ENCODE measurements around the gene LRIT1. TPM values are rescaled to one million over a fixed set of nuclear protein-coding genes. Genes with fewer than 3 reads are reported as not detected.

The LRIT1 gene
- total RNA-seq, 1 donor from 2014 or later: not detected

- Histone ChIP-seq H3K9me3 (ENCODE audit: insufficient read depth, low read depth, low read length) (no peaks in the 10 kb centered on the region), H3K9ac (ENCODE audit: low read length) (no peak within 1 kb of the TSS), H3K79me2 (ENCODE audit: insufficient read depth, low read length) (no peaks in the 10 kb centered on the region), H3K4me2 (ENCODE audit: low read length) (no peak within 1 kb of the TSS), H4K20me1 (ENCODE audit: insufficient read depth, low read length) (no peaks in the 10 kb centered on the region), H3K4me1 (ENCODE audit: insufficient read depth, low read length) (no peaks in the 10 kb centered on the region), H3K36me3 (ENCODE audit: insufficient read depth, low read length) (no peaks in the 10 kb centered on the region), H3K4me3 (ENCODE audit: insufficient read depth, low read depth, low read length) (no peak within 1 kb of the TSS), H3K27me3 (ENCODE audit: insufficient read depth, low read length) (peaks cover 13% of the 10 kb centered on the region), H2AFZ (ENCODE audit: low read depth, low read length) (no peak within 1 kb of the TSS), H3K27ac (ENCODE audit: low read depth, low read length) (no peak within 1 kb of the TSS)
- Mint-ChIP-seq H3K27me3 (ENCODE audit: low read depth, unreplicated experiment) (peaks cover 18% of the 10 kb centered on the region), H3K36me3 (ENCODE audit: low read depth, unreplicated experiment) (no peaks in the 10 kb centered on the region), H3K4me3 (ENCODE audit: unreplicated experiment) (no peak within 1 kb of the TSS), H3K9me3 (ENCODE audit: unreplicated experiment) (peaks cover 2% of the 10 kb centered on the region), H3K4me1 (ENCODE audit: low read depth, unreplicated experiment) (no peaks in the 10 kb centered on the region), H3K27ac (ENCODE audit: unreplicated experiment) (no peak within 1 kb of the TSS)
- no peak for FAIRE-seq
- no peak for DNase-seq (ENCODE audit: low read depth)
- TF ChIP-seq EZH2 (IDR thresholded peaks at IDR 0.05; ENCODE audit: insufficient read depth, low read length): no peak
- TF ChIP-seq, protein P1, sequence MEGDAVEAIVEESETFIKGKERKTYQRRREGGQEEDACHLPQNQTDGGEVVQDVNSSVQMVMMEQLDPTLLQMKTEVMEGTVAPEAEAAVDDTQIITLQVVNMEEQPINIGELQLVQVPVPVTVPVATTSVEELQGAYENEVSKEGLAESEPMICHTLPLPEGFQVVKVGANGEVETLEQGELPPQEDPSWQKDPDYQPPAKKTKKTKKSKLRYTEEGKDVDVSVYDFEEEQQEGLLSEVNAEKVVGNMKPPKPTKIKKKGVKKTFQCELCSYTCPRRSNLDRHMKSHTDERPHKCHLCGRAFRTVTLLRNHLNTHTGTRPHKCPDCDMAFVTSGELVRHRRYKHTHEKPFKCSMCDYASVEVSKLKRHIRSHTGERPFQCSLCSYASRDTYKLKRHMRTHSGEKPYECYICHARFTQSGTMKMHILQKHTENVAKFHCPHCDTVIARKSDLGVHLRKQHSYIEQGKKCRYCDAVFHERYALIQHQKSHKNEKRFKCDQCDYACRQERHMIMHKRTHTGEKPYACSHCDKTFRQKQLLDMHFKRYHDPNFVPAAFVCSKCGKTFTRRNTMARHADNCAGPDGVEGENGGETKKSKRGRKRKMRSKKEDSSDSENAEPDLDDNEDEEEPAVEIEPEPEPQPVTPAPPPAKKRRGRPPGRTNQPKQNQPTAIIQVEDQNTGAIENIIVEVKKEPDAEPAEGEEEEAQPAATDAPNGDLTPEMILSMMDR (IDR thresholded peaks at IDR 0.05; ENCODE audit: insufficient read depth, low read depth, low read length): no peak
Observed at GRCh38 chr10:84244651-84245270, 3.4 kb upstream of the LRIT1 start, which contains the start of gene RGR. Gene RGR (plus strand): TSS chr10:84245053. CDS start chr10:84245091, 38 bp downstream.

GRCh38 chr10:84243759-84244158 lies 2.4 kb upstream of the LRIT1 start:
- H3K9me3 ChIP-seq (ENCODE audit: insufficient read depth, low read depth, low read length): no peaks in the 10 kb centered on the region
- TF ChIP-seq EZH2 (IDR thresholded peaks at IDR 0.05; ENCODE audit: insufficient read depth, low read length): no peak
- TF ChIP-seq, protein P1 (IDR thresholded peaks at IDR 0.05; ENCODE audit: insufficient read depth, low read depth, low read length): no peak
- no peaks in the 10 kb centered on the region for H3K36me3 Mint-ChIP-seq (ENCODE audit: low read depth, unreplicated experiment)
- peaks cover 26% of the 10 kb centered on the region for H3K27me3 Mint-ChIP-seq (ENCODE audit: low read depth, unreplicated experiment)
- no peaks in the 10 kb centered on the region for H4K20me1 ChIP-seq (ENCODE audit: insufficient read depth, low read length)
- H3K36me3 ChIP-seq (ENCODE audit: insufficient read depth, low read length): no peaks in the 10 kb centered on the region
- DNase-seq (ENCODE audit: low read depth): no peak
- FAIRE-seq: no peak
- no peak overlapping the region for H3K4me3 ChIP-seq (ENCODE audit: insufficient read depth, low read depth, low read length)
- no peaks in the 10 kb centered on the region for H3K79me2 ChIP-seq (ENCODE audit: insufficient read depth, low read length)
- no peak overlapping the region for H2AFZ ChIP-seq (ENCODE audit: low read depth, low read length)
- no peak overlapping the region for H3K27ac Mint-ChIP-seq (ENCODE audit: unreplicated experiment)
- no peak overlapping the region for H3K9ac ChIP-seq (ENCODE audit: low read length)
- H3K27ac ChIP-seq (ENCODE audit: low read depth, low read length): no peak overlapping the region
- H3K9me3 Mint-ChIP-seq (ENCODE audit: unreplicated experiment): peaks cover 2% of the 10 kb centered on the region
- H3K4me3 Mint-ChIP-seq (ENCODE audit: unreplicated experiment): no peak overlapping the region
- H3K27me3 ChIP-seq (ENCODE audit: insufficient read depth, low read length): peaks cover 13% of the 10 kb centered on the region
- H3K4me1 Mint-ChIP-seq (ENCODE audit: low read depth, unreplicated experiment): no peaks in the 10 kb centered on the region
- no peak overlapping the region for H3K4me2 ChIP-seq (ENCODE audit: low read length)
- H3K4me1 ChIP-seq (ENCODE audit: insufficient read depth, low read length): no peaks in the 10 kb centered on the region

GRCh38 chr10:84238909-84239308 lies 2.4 kb downstream of the LRIT1 start:
- no peaks in the 10 kb centered on the region for H3K4me1 ChIP-seq (ENCODE audit: insufficient read depth, low read length)
- H3K9ac ChIP-seq (ENCODE audit: low read length): no peak overlapping the region
- no peaks in the 10 kb centered on the region for H3K27me3 ChIP-seq (ENCODE audit: insufficient read depth, low read length)
- H2AFZ ChIP-seq (ENCODE audit: low read depth, low read length): no peak overlapping the region
- FAIRE-seq: no peak
- H4K20me1 ChIP-seq (ENCODE audit: insufficient read depth, low read length): no peaks in the 10 kb centered on the region
- Mint-ChIP-seq H3K36me3 (ENCODE audit: low read depth, unreplicated experiment) (no peaks in the 10 kb centered on the region), H3K4me3 (ENCODE audit: unreplicated experiment) (no peak overlapping the region), H3K9me3 (ENCODE audit: unreplicated experiment) (peaks cover 2% of the 10 kb centered on the region), H3K27me3 (ENCODE audit: low read depth, unreplicated experiment) (peaks cover 39% of the 10 kb centered on the region), H3K4me1 (ENCODE audit: low read depth, unreplicated experiment) (no peaks in the 10 kb centered on the region), H3K27ac (ENCODE audit: unreplicated experiment) (no peak overlapping the region)
- no peak overlapping the region for H3K27ac ChIP-seq (ENCODE audit: low read depth, low read length)
- no peaks in the 10 kb centered on the region for H3K9me3 ChIP-seq (ENCODE audit: insufficient read depth, low read depth, low read length)
- no peak overlapping the region for H3K4me2 ChIP-seq (ENCODE audit: low read length)
- no peaks in the 10 kb centered on the region for H3K79me2 ChIP-seq (ENCODE audit: insufficient read depth, low read length)
- H3K4me3 ChIP-seq (ENCODE audit: insufficient read depth, low read depth, low read length): no peak overlapping the region
- DNase-seq (ENCODE audit: low read depth): no peak
- no peaks in the 10 kb centered on the region for H3K36me3 ChIP-seq (ENCODE audit: insufficient read depth, low read length)
- TF ChIP-seq, protein P1 (IDR thresholded peaks at IDR 0.05; ENCODE audit: insufficient read depth, low read depth, low read length): no peak
- TF ChIP-seq EZH2 (IDR thresholded peaks at IDR 0.05; ENCODE audit: insufficient read depth, low read length): no peak
